ENCODE results near the gene C18orf63.

The C18orf63 gene

GRCh38 chr18:74288041-74288440 is 27.6 kb upstream of the C18orf63 start (continued):
- TF ChIP-seq ZNF146 (tag by site-specific recombination; IDR thresholded peaks at IDR 0.05) (no peak), KLF7 (tag by site-specific recombination; IDR thresholded peaks at IDR 0.05; ENCODE audit: borderline replicate concordance) (no peak), RBAK (tag by site-specific recombination; IDR thresholded peaks at IDR 0.05) (no peak), ZNF530 (tag by site-specific recombination; IDR thresholded peaks at IDR 0.05; ENCODE audit: low read depth) (no peak)

DNA sequence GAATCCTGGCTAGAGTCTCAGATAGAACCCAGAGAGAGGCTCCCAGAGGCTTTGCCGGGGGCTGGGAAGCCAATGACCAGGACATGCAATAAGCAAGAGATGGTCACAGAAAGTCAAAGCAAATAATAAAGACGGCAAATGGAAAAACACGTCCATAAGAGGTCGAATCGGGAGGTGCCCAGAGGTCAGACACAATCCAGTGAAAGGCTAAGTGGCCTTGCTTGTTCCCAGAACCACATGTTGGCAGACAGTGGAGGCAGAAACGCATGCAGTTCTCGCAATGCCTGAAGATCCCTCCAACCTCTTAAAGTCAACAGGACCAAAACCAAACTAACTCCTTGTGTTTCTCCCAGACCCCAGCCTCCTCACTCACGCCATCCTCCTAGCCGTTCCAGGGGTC is 26.9 kb upstream of the C18orf63 start:
- CTCF ChIA-PET: no interaction called here
- Histone ChIP-seq H3K4me3 (ENCODE audit: low read depth, low read length) (no peak overlapping the region), H3K4me1 (ENCODE audit: control insufficient read depth, insufficient read depth, low read length) (peaks cover 5% of the 10 kb centered on the region; the same call in 1 of the 2 replicates), H3K27ac (ENCODE audit: extremely low read depth, low read depth, low read length) (no peak overlapping the region), H3K36me3 (ENCODE audit: control insufficient read depth in 2 of 2, insufficient read depth in 1 of 2, low read length in 2 of 2) (no peaks in the 10 kb centered on the region), H3K9me3 (ENCODE audit: control insufficient read depth, insufficient read depth, low read depth, low read length) (no peaks in the 10 kb centered on the region)
- POLR2A ChIA-PET: no interaction called here
- TF ChIP-seq ZNF639 (tag by site-specific recombination; IDR thresholded peaks at IDR 0.05) (no peak), CTCF (tag by site-specific recombination; IDR thresholded peaks at IDR 0.05) (no peak), ZNF324 (tag by site-specific recombination; IDR thresholded peaks at IDR 0.05) (no peak), ZNF560 (tag by site-specific recombination; IDR thresholded peaks at IDR 0.05; ENCODE audit: borderline replicate concordance) (no peak), ZNF529 (tag by site-specific recombination; IDR thresholded peaks at IDR 0.05; ENCODE audit: insufficient replicate concordance) (no peak), ZNF677 (tag by site-specific recombination; IDR thresholded peaks at IDR 0.05) (no peak), YY2 (tag by site-specific recombination; IDR thresholded peaks at IDR 0.05) (no peak), BCL11A (tag by site-specific recombination; IDR thresholded peaks at IDR 0.05; ENCODE audit: low read depth) (no peak), ZNF707 (tag by site-specific recombination; IDR thresholded peaks at IDR 0.05) (no peak), KLF16 (tag by site-specific recombination; IDR thresholded peaks at IDR 0.05) (no peak), ZNF133 (tag by site-specific recombination; IDR thresholded peaks at IDR 0.05) (no peak), ZSCAN30 (tag by site-specific recombination; IDR thresholded peaks at IDR 0.05) (no peak), ZNF416 (tag by site-specific recombination; IDR thresholded peaks at IDR 0.05) (no peak), ZBTB21 (tag by site-specific recombination; IDR thresholded peaks at IDR 0.05) (no peak), ZNF157 (tag by site-specific recombination; IDR thresholded peaks at IDR 0.05) (no peak), SP7 (tag by site-specific recombination; IDR thresholded peaks at IDR 0.05) (no peak)
- TF ChIP-seq, protein P1, sequence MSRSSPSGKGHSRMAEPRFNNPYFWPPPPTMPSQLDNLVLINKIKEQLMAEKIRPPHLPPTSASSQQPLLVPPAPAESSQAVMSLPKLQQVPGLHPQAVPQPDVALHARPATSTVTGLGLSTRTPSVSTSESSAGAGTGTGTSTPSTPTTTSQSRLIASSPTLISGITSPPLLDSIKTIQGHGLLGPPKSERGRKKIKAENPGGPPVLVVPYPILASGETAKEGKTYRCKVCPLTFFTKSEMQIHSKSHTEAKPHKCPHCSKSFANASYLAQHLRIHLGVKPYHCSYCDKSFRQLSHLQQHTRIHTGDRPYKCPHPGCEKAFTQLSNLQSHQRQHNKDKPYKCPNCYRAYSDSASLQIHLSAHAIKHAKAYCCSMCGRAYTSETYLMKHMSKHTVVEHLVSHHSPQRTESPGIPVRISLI (tag by site-specific recombination; IDR thresholded peaks at IDR 0.05): no peak
- TF ChIP-seq, protein P2, sequence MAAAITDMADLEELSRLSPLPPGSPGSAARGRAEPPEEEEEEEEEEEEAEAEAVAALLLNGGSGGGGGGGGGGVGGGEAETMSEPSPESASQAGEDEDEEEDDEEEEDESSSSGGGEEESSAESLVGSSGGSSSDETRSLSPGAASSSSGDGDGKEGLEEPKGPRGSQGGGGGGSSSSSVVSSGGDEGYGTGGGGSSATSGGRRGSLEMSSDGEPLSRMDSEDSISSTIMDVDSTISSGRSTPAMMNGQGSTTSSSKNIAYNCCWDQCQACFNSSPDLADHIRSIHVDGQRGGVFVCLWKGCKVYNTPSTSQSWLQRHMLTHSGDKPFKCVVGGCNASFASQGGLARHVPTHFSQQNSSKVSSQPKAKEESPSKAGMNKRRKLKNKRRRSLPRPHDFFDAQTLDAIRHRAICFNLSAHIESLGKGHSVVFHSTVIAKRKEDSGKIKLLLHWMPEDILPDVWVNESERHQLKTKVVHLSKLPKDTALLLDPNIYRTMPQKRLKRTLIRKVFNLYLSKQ (tag by site-specific recombination; IDR thresholded peaks at IDR 0.05; ENCODE audit: borderline replicate concordance): no peak
